PC-9 (cell line): ENCODE results near the gene NRARP.

Experiments used
- EZH2 ChIP-seq: fragments of 200-600 bp; sonication (generic); IDR thresholded peaks from 2 replicates; pipeline ENCODE4 v1.8.0; 2017; ENCODE audit warnings: antibody characterized with exemption, low read depth
- TF ChIP-seq, protein P1 (sequence below): fragments of 200-600 bp; sonication (generic); conservative IDR thresholded peaks from 2 replicates; pipeline ENCODE4 v1.6.1; 2017; ENCODE audit warnings: mixed run types, antibody characterized with exemption, mild to moderate bottlenecking, moderate library complexity

GRCh38 chr9:137275203-137275587, 26.9 kb downstream of the NRARP start:
- TF ChIP-seq, protein P1, sequence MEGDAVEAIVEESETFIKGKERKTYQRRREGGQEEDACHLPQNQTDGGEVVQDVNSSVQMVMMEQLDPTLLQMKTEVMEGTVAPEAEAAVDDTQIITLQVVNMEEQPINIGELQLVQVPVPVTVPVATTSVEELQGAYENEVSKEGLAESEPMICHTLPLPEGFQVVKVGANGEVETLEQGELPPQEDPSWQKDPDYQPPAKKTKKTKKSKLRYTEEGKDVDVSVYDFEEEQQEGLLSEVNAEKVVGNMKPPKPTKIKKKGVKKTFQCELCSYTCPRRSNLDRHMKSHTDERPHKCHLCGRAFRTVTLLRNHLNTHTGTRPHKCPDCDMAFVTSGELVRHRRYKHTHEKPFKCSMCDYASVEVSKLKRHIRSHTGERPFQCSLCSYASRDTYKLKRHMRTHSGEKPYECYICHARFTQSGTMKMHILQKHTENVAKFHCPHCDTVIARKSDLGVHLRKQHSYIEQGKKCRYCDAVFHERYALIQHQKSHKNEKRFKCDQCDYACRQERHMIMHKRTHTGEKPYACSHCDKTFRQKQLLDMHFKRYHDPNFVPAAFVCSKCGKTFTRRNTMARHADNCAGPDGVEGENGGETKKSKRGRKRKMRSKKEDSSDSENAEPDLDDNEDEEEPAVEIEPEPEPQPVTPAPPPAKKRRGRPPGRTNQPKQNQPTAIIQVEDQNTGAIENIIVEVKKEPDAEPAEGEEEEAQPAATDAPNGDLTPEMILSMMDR: no peak
- TF ChIP-seq EZH2: no peak
